ENCODE data around the gene FUT4. TPM values are rescaled to one million over a fixed set of nuclear protein-coding genes. Genes with fewer than 3 reads are reported as not detected.

Gene FUT4
- total and polyA plus RNA-seq, 4 donors = 1.0 to 9.7 (median 7.2) TPM

GRCh38 chr11:94583866-94584500 lies 40.3 kb downstream of the FUT4 start:
- WGBS, 2 donors = 43 to 66% methylated on average over 3 of the region's 3 CpGs
- Histone ChIP-seq H3K36me3 (ENCODE audit: control insufficient read depth in 4 of 4, insufficient read depth in 4 of 4, low read length in 4 of 4) (no peaks in the 10 kb centered on the region), H3K4me3 (no peak overlapping the region), H3K9ac (ENCODE audit: insufficient read depth in 1 of 2, low read length in 2 of 2) (no peak overlapping the region), H3K27me3 (ENCODE audit: control insufficient read depth in 3 of 3, insufficient read depth in 3 of 3, low read length in 2 of 3) (no peaks in the 10 kb centered on the region), H3K27ac (ENCODE audit: low read depth in 1 of 2, low read length in 1 of 2) (no peak overlapping the region), H3K4me1 (ENCODE audit: control insufficient read depth in 5 of 5, insufficient read depth in 5 of 5, low read length in 5 of 5) (peaks cover 0 to 6% (median 0%) of the 10 kb centered on the region in 5 donors), H3K9me3 (ENCODE audit: control insufficient read depth in 4 of 4, insufficient read depth in 3 of 4, low read length in 3 of 4) (no peaks in the 10 kb centered on the region)
- DNase-seq (no peak), ATAC-seq (ENCODE audit: insufficient read depth, low FRiP score) (no peak)
- no peak for TF ChIP-seq CTCF (IDR thresholded peaks at IDR 0.05; ENCODE audit: control extremely low read depth, extremely low read depth)

- 87 to 97% methylated on average over 5 of the region's 5 CpGs for WGBS, 2 donors
- H3K27me3 ChIP-seq (ENCODE audit: control insufficient read depth in 3 of 3, insufficient read depth in 3 of 3, low read length in 2 of 3) = no peaks in the 10 kb centered on the region
- ATAC-seq (ENCODE audit: insufficient read depth, low FRiP score) = no peak
- no peaks in the 10 kb centered on the region for H3K9me3 ChIP-seq (ENCODE audit: control insufficient read depth in 4 of 4, insufficient read depth in 3 of 4, low read length in 3 of 4)
- TF ChIP-seq CTCF (IDR thresholded peaks at IDR 0.05; ENCODE audit: control extremely low read depth, extremely low read depth) = no peak
- peaks cover 0 to 2% (median 0%) of the 10 kb centered on the region in 4 donors for H3K36me3 ChIP-seq (ENCODE audit: control insufficient read depth in 4 of 4, insufficient read depth in 4 of 4, low read length in 4 of 4)
- H3K4me3 ChIP-seq = no peak overlapping the region
- peaks cover 0 to 6% (median 0%) of the 10 kb centered on the region in 5 donors for H3K4me1 ChIP-seq (ENCODE audit: control insufficient read depth in 5 of 5, insufficient read depth in 5 of 5, low read length in 5 of 5)
- no peak overlapping the region for H3K9ac ChIP-seq (ENCODE audit: insufficient read depth in 1 of 2, low read length in 2 of 2)
- no peak for DNase-seq
- H3K27ac ChIP-seq (ENCODE audit: low read depth in 1 of 2, low read length in 1 of 2) = no peak overlapping the region
These were observed 41.3 kb downstream of the FUT4 start for GRCh38 chr11:94584978-94585377.

DNA sequence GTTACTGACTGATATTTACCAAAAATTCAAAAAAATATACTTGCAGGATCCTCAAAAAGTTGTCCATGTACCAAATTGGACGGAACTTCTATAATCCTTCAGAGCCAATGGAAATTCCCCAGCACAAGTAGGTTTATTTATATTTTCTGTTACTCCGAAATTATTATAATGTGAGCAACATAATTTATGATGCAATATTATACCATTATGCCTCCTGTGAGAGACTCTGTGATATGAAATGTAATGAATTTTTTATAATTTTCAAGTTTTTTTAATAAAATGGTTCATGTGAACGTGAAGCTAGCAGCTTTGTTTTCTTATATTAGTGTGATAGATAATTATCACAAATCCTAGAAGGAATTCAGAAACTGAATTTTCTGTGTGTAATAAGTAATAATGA lies 41.7 kb downstream of the FUT4 start:
- 87 to 93% methylated on average over 3 of the region's 3 CpGs for WGBS, 2 donors
- no peak overlapping the region for H3K27ac ChIP-seq (ENCODE audit: low read depth in 1 of 2, low read length in 1 of 2)
- DNase-seq (no peak), ATAC-seq (ENCODE audit: insufficient read depth, low FRiP score) (no peak)
- peaks cover 0 to 2% (median 0%) of the 10 kb centered on the region in 4 donors for H3K36me3 ChIP-seq (ENCODE audit: control insufficient read depth in 4 of 4, insufficient read depth in 4 of 4, low read length in 4 of 4)
- no peak overlapping the region for H3K4me3 ChIP-seq
- H3K9me3 ChIP-seq (ENCODE audit: control insufficient read depth in 4 of 4, insufficient read depth in 3 of 4, low read length in 3 of 4) = no peaks in the 10 kb centered on the region
- H3K4me1 ChIP-seq (ENCODE audit: control insufficient read depth in 5 of 5, insufficient read depth in 5 of 5, low read length in 5 of 5) = peaks cover 0 to 6% (median 0%) of the 10 kb centered on the region in 5 donors
- no peak for TF ChIP-seq CTCF (IDR thresholded peaks at IDR 0.05; ENCODE audit: control extremely low read depth, extremely low read depth)
- no peaks in the 10 kb centered on the region for H3K27me3 ChIP-seq (ENCODE audit: control insufficient read depth in 3 of 3, insufficient read depth in 3 of 3, low read length in 2 of 3)
- no peak overlapping the region for H3K9ac ChIP-seq (ENCODE audit: insufficient read depth in 1 of 2, low read length in 2 of 2)

- H3K9me3 ChIP-seq (ENCODE audit: control insufficient read depth in 4 of 4, insufficient read depth in 3 of 4, low read length in 3 of 4) = no peaks in the 10 kb centered on the region
- H3K36me3 ChIP-seq (ENCODE audit: control insufficient read depth in 4 of 4, insufficient read depth in 4 of 4, low read length in 4 of 4) = peaks cover 0 to 2% (median 0%) of the 10 kb centered on the region in 4 donors
- ATAC-seq (ENCODE audit: insufficient read depth, low FRiP score) (no peak), DNase-seq (no peak)
- H3K9ac ChIP-seq (ENCODE audit: insufficient read depth in 1 of 2, low read length in 2 of 2) = no peak overlapping the region
- H3K27ac ChIP-seq (ENCODE audit: low read depth in 1 of 2, low read length in 1 of 2) = no peak overlapping the region
- no peaks in the 10 kb centered on the region for H3K27me3 ChIP-seq (ENCODE audit: control insufficient read depth in 3 of 3, insufficient read depth in 3 of 3, low read length in 2 of 3)
- TF ChIP-seq CTCF (IDR thresholded peaks at IDR 0.05; ENCODE audit: control extremely low read depth, extremely low read depth) = no peak
- 63 to 89% methylated on average over 5 of the region's 5 CpGs for WGBS, 2 donors
- H3K4me3 ChIP-seq = no peak overlapping the region
- H3K4me1 ChIP-seq (ENCODE audit: control insufficient read depth in 5 of 5, insufficient read depth in 5 of 5, low read length in 5 of 5) = peaks cover 0 to 6% (median 0%) of the 10 kb centered on the region in 5 donors
These were observed 42.8 kb downstream of the FUT4 start for GRCh38 chr11:94586546-94586945.
